Umbilical cord (tissue), 2 donors: ENCODE data around the gene POLR2E. TPM values are rescaled to one million over a fixed set of nuclear protein-coding genes. Genes with fewer than 3 reads are reported as not detected.

Experiments used
- DNase-seq: peaks from one replicate; pipeline ENCODE4 v3.0.0-alpha.2; 2015; ENCODE audit warnings: low spot score
- total RNA-seq: library from RNA; depleted of rRNA; stranded (reverse); fragments of >200 nt; gene quantifications from one replicate; pipeline ENCODE4 v1.2.3, GENCODE V29; 2014; ENCODE audit warnings: low replicate concordance; ENCODE audit not compliant: insufficient read depth

The POLR2E gene
- total RNA-seq, 1 donor from 2014 or later = 42.6 TPM

- DNase-seq = no peak
Observed at GRCh38 chr19:1111641-1112267, 16.6 kb upstream of the POLR2E start.

- DNase-seq = no peak
Observed at GRCh38 chr19:1110809-1111640, 15.8 kb upstream of the POLR2E start.

- DNase-seq = no peak
Observed at GRCh38 chr19:1109697-1110671, 14.8 kb upstream of the POLR2E start.

GRCh38 chr19:1109032-1109551, 13.9 kb upstream of the POLR2E start:
- DNase-seq = no peak

- DNase-seq = no peak
Observed at GRCh38 chr19:1108291-1109031, 13.3 kb upstream of the POLR2E start.

GRCh38 chr19:1107661-1108261, 12.6 kb upstream of the POLR2E start:
- no peak for DNase-seq

GRCh38 chr19:1106841-1107660, 11.9 kb upstream of the POLR2E start:
- DNase-seq = no peak

GRCh38 chr19:1105873-1106840, 11.0 kb upstream of the POLR2E start:
- DNase-seq = no peak

- DNase-seq = peak; percentile 44
Observed at GRCh38 chr19:1105008-1105872, 10.1 kb upstream of the POLR2E start.

- DNase-seq = peak; percentile 55
Observed at GRCh38 chr19:1104311-1105007, 9.3 kb upstream of the POLR2E start.

- DNase-seq = peak; percentile 100
Observed at GRCh38 chr19:1103708-1104310, 8.6 kb upstream of the POLR2E start, which contains the start of gene GPX4. Gene GPX4, plus strand, starts transcription at chr19:1103994. Its CDS starts 50 bp downstream, at chr19:1104044.

GRCh38 chr19:1103132-1103707, 8.0 kb upstream of the POLR2E start:
- peak; percentile 61 for DNase-seq

- peak; percentile 83 for DNase-seq
Observed at GRCh38 chr19:1102407-1103131, 7.4 kb upstream of the POLR2E start.

GRCh38 chr19:1101337-1101698, 6.1 kb upstream of the POLR2E start:
- no peak for DNase-seq
